PC-9 (cell line): Measurements from ENCODE around the gene ULK3. TPM values are rescaled to one million over a fixed set of nuclear protein-coding genes. Genes with fewer than 3 reads are reported as not detected.

Experiments
- BruUV-seq: library from RNA; stranded (reverse); fragments of 400-500 nt; replicated peaks from 2 replicates; lab custom pipeline; 2021; lab: Mats Ljungman, UMichigan
- CTCF ChIA-PET: fragments of 300-600 bp; sonication (Branson Sonifier 250); formaldehyde crosslinking; loops from one replicate; lab custom pipeline; 2022; ENCODE audit warnings: antibody characterized with exemption; lab: Charles Lee
- POLR2A ChIA-PET: fragments of 300-600 bp; sonication (Branson Sonifier 250); formaldehyde crosslinking; loops from one replicate; lab custom pipeline; 2022; ENCODE audit warnings: antibody characterized with exemption; ENCODE audit not compliant: unreplicated experiment; lab: Charles Lee
- DNase-seq, 2 experiments: peaks; one replicate each; pipeline versions ENCODE4 v3.0.0 to v3.0.0-alpha.2; 2015 to 2022; ENCODE audit warnings: mixed read lengths in 1 of 2
- H2AFZ ChIP-seq: fragments of 200-600 bp; sonication (generic); 2 replicates; pipeline ENCODE4 v1.8.1; 2017; ENCODE audit warnings: antibody characterized with exemption
- H3F3A ChIP-seq: fragments of 200-600 bp; sonication (generic); 2 replicates; pipeline ENCODE4 v1.8.1; 2017; ENCODE audit warnings: antibody characterized with exemption, mild to moderate bottlenecking, low read depth; ENCODE audit not compliant: insufficient read depth
- H3K27ac ChIP-seq: fragments of 200-600 bp; sonication (generic); 2 replicates; pipeline ENCODE4 v1.6.1; 2016; ENCODE audit warnings: mixed run types
- H3K27me3 ChIP-seq: fragments of 200-600 bp; sonication (generic); 2 replicates; pipeline ENCODE4 v1.6.1; 2016; ENCODE audit warnings: low read depth, mixed run types; ENCODE audit not compliant: insufficient read depth
- H3K36me3 ChIP-seq: fragments of 200-600 bp; sonication (generic); 2 replicates; pipeline ENCODE4 v1.6.1; 2016; ENCODE audit warnings: low read depth, mixed run types
- H3K4me1 ChIP-seq: fragments of 200-600 bp; sonication (generic); replicated peaks from 2 replicates; pipeline ENCODE4 v1.6.1; 2016; ENCODE audit warnings: mixed run types; ENCODE audit not compliant: insufficient read depth
- H3K4me2 ChIP-seq: fragments of 200-600 bp; sonication (generic); 2 replicates; pipeline ENCODE4 v1.6.1; 2017; ENCODE audit warnings: mixed run types
- H3K4me3 ChIP-seq: fragments of 200-600 bp; sonication (generic); 2 replicates; pipeline ENCODE4 v1.6.1; 2016; ENCODE audit warnings: mixed run types
- H3K79me2 ChIP-seq: fragments of 200-600 bp; sonication (generic); 2 replicates; pipeline ENCODE4 v1.6.1; 2017; ENCODE audit warnings: low read depth, mixed run types
- H3K9me2 ChIP-seq: fragments of 200-600 bp; sonication (generic); 2 replicates; pipeline ENCODE4 v1.8.1; 2017; ENCODE audit warnings: mild to moderate bottlenecking; ENCODE audit not compliant: insufficient read depth
- H3K9me3 ChIP-seq: fragments of 200-600 bp; sonication (generic); 2 replicates; pipeline ENCODE4 v1.8.1; 2016; ENCODE audit warnings: low read depth; ENCODE audit not compliant: insufficient read depth
- H4K20me1 ChIP-seq: fragments of 200-600 bp; sonication (generic); 2 replicates; pipeline ENCODE4 v1.8.1; 2017; ENCODE audit not compliant: insufficient read depth
- CTCF ChIP-seq: fragments of 200-600 bp; sonication (generic); conservative IDR thresholded peaks from 2 replicates; pipeline ENCODE4 v1.6.1; 2017; ENCODE audit warnings: mixed run types, antibody characterized with exemption, mild to moderate bottlenecking, moderate library complexity
- EZH2 ChIP-seq: fragments of 200-600 bp; sonication (generic); IDR thresholded peaks from 2 replicates; pipeline ENCODE4 v1.8.0; 2017; ENCODE audit warnings: antibody characterized with exemption, low read depth
- intact Hi-C: fragments of 100-400 bp; cut with micrococcal nuclease; formaldehyde crosslinking; loops from one replicate; pipeline ENCODE4 v1.10.0; 2022; ENCODE audit not compliant: unreplicated experiment
- total RNA-seq: library from RNA; stranded (reverse); gene quantifications from 2 replicates; pipeline ENCODE4 v1.2.3, GENCODE V29; 2021

Gene ULK3
- total RNA-seq, 1 experiment from 2014 or later, result 30.2 TPM

- Histone ChIP-seq H3K36me3 (no peaks in the 10 kb centered on the region), H3F3A (peaks cover 5% of the 10 kb centered on the region; the same call in 1 of the 2 replicates), H2AFZ (no peak overlapping the region), H3K27me3 (no peaks in the 10 kb centered on the region), H3K9me3 (no peaks in the 10 kb centered on the region), H3K9me2 (no peaks in the 10 kb centered on the region), H3K27ac (no peak overlapping the region), H3K4me3 (no peak overlapping the region), H3K4me1 (0 out of 2 replicates have a peak, but pooled peaks cover 8% of the 10 kb centered on the region), H3K79me2 (no peaks in the 10 kb centered on the region), H4K20me1 (peaks cover 13% of the 10 kb centered on the region), H3K4me2 (no peak overlapping the region)
- no TSS peak for BruUV-seq
- ChIA-PET POLR2A (no interaction called here), CTCF (interaction anchor here (0.8 to 1.2 kb wide), 3 partner anchors 16 to 28 kb away, joined by 3 to 5 read pairs (median 3); no protein-coding TSS in a partner anchor)
- intact Hi-C loops, result no loop called here
- no peak for DNase-seq
- TF ChIP-seq CTCF (no peak), EZH2 (no peak)
Observed at GRCh38 chr15:74799255-74799855, 43.6 kb downstream of the ULK3 start.

- no peaks in the 10 kb centered on the region for H3K9me3 ChIP-seq
- ChIA-PET POLR2A (no interaction called here), CTCF (interaction anchor here (1.2 kb wide), 1 partner anchor 28 kb away, joined by 5 read pairs; no protein-coding TSS in a partner anchor)
- intact Hi-C loops, result no loop called here
- no peak for TF ChIP-seq EZH2
- no peak for TF ChIP-seq CTCF
- H3K79me2 ChIP-seq, result no peaks in the 10 kb centered on the region; the same call in 1 of the 2 replicates
- H3K36me3 ChIP-seq, result no peaks in the 10 kb centered on the region
- H4K20me1 ChIP-seq, result peaks cover 15% of the 10 kb centered on the region
- H3K27ac ChIP-seq, result no peak overlapping the region
- DNase-seq, result no peak
- no peaks in the 10 kb centered on the region for H3K27me3 ChIP-seq
- no peaks in the 10 kb centered on the region for H3K9me2 ChIP-seq
- no TSS peak for BruUV-seq
- H3K4me1 ChIP-seq, result 0 out of 2 replicates have a peak, but pooled peaks cover 8% of the 10 kb centered on the region
- H2AFZ ChIP-seq, result no peak overlapping the region
- H3F3A ChIP-seq, result no peaks in the 10 kb centered on the region; the same call in 1 of the 2 replicates
- H3K4me3 ChIP-seq, result no peak overlapping the region
- no peak overlapping the region for H3K4me2 ChIP-seq
Observed at GRCh38 chr15:74798388-74799254, 44.3 kb downstream of the ULK3 start.

- BruUV-seq, result no TSS peak
- 0 out of 2 replicates have a peak, but pooled peaks cover 8% of the 10 kb centered on the region for H3K4me1 ChIP-seq
- no peak overlapping the region for H3K4me3 ChIP-seq
- no peaks in the 10 kb centered on the region for H3K27me3 ChIP-seq
- H3F3A ChIP-seq, result no peaks in the 10 kb centered on the region; the same call in 1 of the 2 replicates
- H4K20me1 ChIP-seq, result peaks cover 33% of the 10 kb centered on the region
- intact Hi-C loops, result no loop called here
- H3K79me2 ChIP-seq, result peaks cover 15% of the 10 kb centered on the region
- H3K9me3 ChIP-seq, result no peaks in the 10 kb centered on the region
- no peaks in the 10 kb centered on the region for H3K9me2 ChIP-seq
- no peak for DNase-seq
- no peak overlapping the region for H3K4me2 ChIP-seq
- TF ChIP-seq CTCF (no peak), EZH2 (no peak)
- H2AFZ ChIP-seq, result no peak overlapping the region
- ChIA-PET CTCF (interaction anchor here (0.6 to 0.7 kb wide), 2 partner anchors 13 to 162 kb away, joined by 6 to 9 read pairs; no protein-coding TSS in a partner anchor), POLR2A (interaction anchor here (0.7 kb wide), 1 partner anchor 19 kb away, joined by 10 read pairs; no protein-coding TSS in a partner anchor)
- H3K27ac ChIP-seq, result no peak overlapping the region
- H3K36me3 ChIP-seq, result 0 out of 2 replicates have a peak, but pooled peaks cover 4% of the 10 kb centered on the region
Observed at GRCh38 chr15:74795966-74796625, 46.9 kb downstream of the ULK3 start.
